Progenitor cell of endocrine pancreas (in vitro differentiated cells): ENCODE results near the gene HELZ2. TPM values are rescaled to one million over a fixed set of nuclear protein-coding genes. Genes with fewer than 3 reads are reported as not detected.

Experiments
- DNase-seq: peaks from one replicate; pipeline ENCODE4 v3.0.0; 2021; ENCODE audit warnings: low spot score; ENCODE audit not compliant: unreplicated experiment
- H3K27ac Mint-ChIP-seq: 2 replicates; pipeline ENCODE4 v1.8.0; 2021; ENCODE audit warnings: mild to moderate bottlenecking, moderate library complexity, mixed read lengths
- H3K27me3 Mint-ChIP-seq: 2 replicates; pipeline ENCODE4 v1.8.0; 2021; ENCODE audit warnings: mixed read lengths
- H3K36me3 Mint-ChIP-seq: 2 replicates; pipeline ENCODE4 v1.8.0; 2022; ENCODE audit warnings: mixed read lengths; ENCODE audit not compliant: insufficient read depth
- H3K4me1 Mint-ChIP-seq: 2 replicates; pipeline ENCODE4 v1.8.0; 2021; ENCODE audit warnings: low read depth, mixed read lengths
- H3K4me3 Mint-ChIP-seq: 2 replicates; pipeline ENCODE4 v1.8.0; 2021; ENCODE audit warnings: low read depth, mild to moderate bottlenecking, moderate library complexity, mixed read lengths
- H3K9me3 Mint-ChIP-seq: 2 replicates; pipeline ENCODE4 v1.8.0; 2021; ENCODE audit warnings: low read depth, mixed read lengths
- CTCF ChIP-seq: fragments of 200-600 bp; sonication (generic); IDR thresholded peaks from one replicate; pipeline ENCODE4 v1.5.0; 2021; ENCODE audit warnings: antibody characterized with exemption, mild to moderate bottlenecking; ENCODE audit not compliant: unreplicated experiment
- total RNA-seq: library from RNA; stranded (reverse); gene quantifications from 2 replicates; pipeline ENCODE4 v1.2.1, GENCODE V29; 2021

Gene HELZ2
- total RNA-seq, 1 donor from 2014 or later, result 19.3 TPM

- no peaks in the 10 kb centered on the region for H3K27me3 Mint-ChIP-seq
- no peak overlapping the region for H3K27ac Mint-ChIP-seq
- DNase-seq, result no peak
- TF ChIP-seq CTCF, result no peak
- peaks cover 7% of the 10 kb centered on the region for H3K36me3 Mint-ChIP-seq
- H3K4me1 Mint-ChIP-seq, result no peaks in the 10 kb centered on the region
- no peaks in the 10 kb centered on the region for H3K9me3 Mint-ChIP-seq
- no peak overlapping the region for H3K4me3 Mint-ChIP-seq
Observed at GRCh38 chr20:63586797-63587196, 12.8 kb upstream of the HELZ2 start.

GRCh38 chr20:63585616-63586565 is 11.9 kb upstream of the HELZ2 start:
- Mint-ChIP-seq H3K4me1 (no peaks in the 10 kb centered on the region), H3K9me3 (no peaks in the 10 kb centered on the region), H3K36me3 (peaks cover 5% of the 10 kb centered on the region), H3K27me3 (no peaks in the 10 kb centered on the region), H3K27ac (no peak overlapping the region), H3K4me3 (no peak overlapping the region)
- no peak for DNase-seq
- TF ChIP-seq CTCF, result no peak

GRCh38 chr20:63582382-63583063 is 8.5 kb upstream of the HELZ2 start:
- Mint-ChIP-seq H3K27ac (no peak overlapping the region), H3K27me3 (no peaks in the 10 kb centered on the region), H3K4me1 (no peaks in the 10 kb centered on the region), H3K36me3 (peaks cover 2% of the 10 kb centered on the region), H3K4me3 (no peak overlapping the region), H3K9me3 (no peaks in the 10 kb centered on the region)
- no peak for DNase-seq
- no peak for TF ChIP-seq CTCF

- H3K9me3 Mint-ChIP-seq, result no peaks in the 10 kb centered on the region
- H3K27me3 Mint-ChIP-seq, result peaks cover 6% of the 10 kb centered on the region
- H3K36me3 Mint-ChIP-seq, result no peaks in the 10 kb centered on the region
- H3K27ac Mint-ChIP-seq, result no peak overlapping the region
- no peak overlapping the region for H3K4me3 Mint-ChIP-seq
- peak; percentile 45 for TF ChIP-seq CTCF
- H3K4me1 Mint-ChIP-seq, result no peaks in the 10 kb centered on the region
- no peak for DNase-seq
Observed at GRCh38 chr20:63580796-63581461, 6.9 kb upstream of the HELZ2 start.
